Parathyroid adenoma (tissue), 2 donors: ENCODE data around the gene MRM1.
A peak's percentile ranks its signal among the peaks of the same experiment; 100 is the strongest.
"Not testable (repeated sequence)": the region's sequence is repeated elsewhere in the genome, so short reads cannot be mapped to it uniquely, and the experiment has no call there.

Experiments used
- H2AFZ ChIP-seq: fragments of 300-600 bp; sonication (generic); one replicate; pipeline ENCODE4 v1.7.0; 2017; ENCODE audit warnings: antibody characterized with exemption, mild to moderate bottlenecking
- H3K27ac ChIP-seq: fragments of 300-600 bp; sonication (generic); one replicate; pipeline ENCODE4 v1.7.0; 2017
- H3K27me3 ChIP-seq: fragments of 300-600 bp; sonication (generic); one replicate; pipeline ENCODE4 v1.7.0; 2017; ENCODE audit warnings: low read length; ENCODE audit not compliant: control insufficient read depth, insufficient read depth
- H3K36me3 ChIP-seq: fragments of 300-600 bp; sonication (generic); one replicate; pipeline ENCODE4 v1.7.0; 2017; ENCODE audit warnings: low read length; ENCODE audit not compliant: control insufficient read depth, insufficient read depth
- H3K4me1 ChIP-seq: fragments of 300-600 bp; sonication (generic); one replicate; pipeline ENCODE4 v1.7.0; 2017; ENCODE audit warnings: control low read depth
- H3K4me2 ChIP-seq: fragments of 300-600 bp; sonication (generic); one replicate; pipeline ENCODE4 v1.7.0; 2017; ENCODE audit warnings: low read length
- H3K4me3 ChIP-seq: fragments of 300-600 bp; sonication (generic); one replicate; pipeline ENCODE4 v1.7.0; 2017; ENCODE audit warnings: low read depth, low read length
- H3K79me2 ChIP-seq: fragments of 300-600 bp; sonication (generic); one replicate; pipeline ENCODE4 v1.7.0; 2017; ENCODE audit warnings: control low read depth
- H3K9ac ChIP-seq: fragments of 300-600 bp; sonication (generic); one replicate; pipeline ENCODE4 v1.7.0; 2017; ENCODE audit warnings: mild to moderate bottlenecking
- H3K9me3 ChIP-seq: fragments of 300-600 bp; sonication (generic); one replicate; pipeline ENCODE4 v1.7.0; 2017; ENCODE audit warnings: low read length; ENCODE audit not compliant: control insufficient read depth
- TF ChIP-seq, protein P1 (sequence below): fragments of 300-600 bp; sonication (generic); IDR thresholded peaks from one replicate; pipeline ENCODE4 v1.7.0; 2017; ENCODE audit warnings: antibody characterized with exemption, mild to moderate bottlenecking
- donor health status: primary hyperparathyroidism.

MRM1 gene

DNA sequence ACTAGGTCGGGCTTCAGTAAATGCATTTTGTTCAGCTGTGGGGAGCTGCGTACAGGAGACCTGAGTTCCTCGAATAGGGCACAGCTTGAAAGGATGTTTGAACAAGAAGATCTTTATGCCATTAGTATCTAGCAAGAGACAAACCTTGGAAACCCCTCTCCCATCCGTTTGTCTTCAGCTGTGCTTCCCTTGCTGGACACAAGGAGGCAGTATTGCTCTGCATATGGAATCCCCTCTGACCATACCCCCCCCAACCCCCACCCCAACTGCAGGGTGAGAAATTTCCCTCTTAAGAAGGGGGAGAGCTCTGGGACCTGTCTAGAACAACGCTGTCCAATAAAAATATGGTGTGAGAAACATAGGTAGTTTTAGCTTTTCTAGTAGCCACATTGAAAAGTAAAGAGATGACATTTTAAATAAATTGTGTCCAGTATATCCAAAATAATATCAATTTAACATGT lies 1.6 kb downstream of the MRM1 start:
- Histone ChIP-seq H3K27me3 (no peaks in the 10 kb centered on the region), H3K9me3 (no peaks in the 10 kb centered on the region), H3K79me2 (peaks cover 3% of the 10 kb centered on the region), H3K36me3 (no peaks in the 10 kb centered on the region), H3K4me1 (peaks cover 12% of the 10 kb centered on the region), H3K4me2 (peak overlapping the region; percentile 64), H3K9ac (no peak overlapping the region), H3K27ac (no peak overlapping the region), H2AFZ (no peak overlapping the region), H3K4me3 (peak overlapping the region; percentile 60)
- TF ChIP-seq, protein P1, sequence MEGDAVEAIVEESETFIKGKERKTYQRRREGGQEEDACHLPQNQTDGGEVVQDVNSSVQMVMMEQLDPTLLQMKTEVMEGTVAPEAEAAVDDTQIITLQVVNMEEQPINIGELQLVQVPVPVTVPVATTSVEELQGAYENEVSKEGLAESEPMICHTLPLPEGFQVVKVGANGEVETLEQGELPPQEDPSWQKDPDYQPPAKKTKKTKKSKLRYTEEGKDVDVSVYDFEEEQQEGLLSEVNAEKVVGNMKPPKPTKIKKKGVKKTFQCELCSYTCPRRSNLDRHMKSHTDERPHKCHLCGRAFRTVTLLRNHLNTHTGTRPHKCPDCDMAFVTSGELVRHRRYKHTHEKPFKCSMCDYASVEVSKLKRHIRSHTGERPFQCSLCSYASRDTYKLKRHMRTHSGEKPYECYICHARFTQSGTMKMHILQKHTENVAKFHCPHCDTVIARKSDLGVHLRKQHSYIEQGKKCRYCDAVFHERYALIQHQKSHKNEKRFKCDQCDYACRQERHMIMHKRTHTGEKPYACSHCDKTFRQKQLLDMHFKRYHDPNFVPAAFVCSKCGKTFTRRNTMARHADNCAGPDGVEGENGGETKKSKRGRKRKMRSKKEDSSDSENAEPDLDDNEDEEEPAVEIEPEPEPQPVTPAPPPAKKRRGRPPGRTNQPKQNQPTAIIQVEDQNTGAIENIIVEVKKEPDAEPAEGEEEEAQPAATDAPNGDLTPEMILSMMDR, result peak; percentile 67

DNA sequence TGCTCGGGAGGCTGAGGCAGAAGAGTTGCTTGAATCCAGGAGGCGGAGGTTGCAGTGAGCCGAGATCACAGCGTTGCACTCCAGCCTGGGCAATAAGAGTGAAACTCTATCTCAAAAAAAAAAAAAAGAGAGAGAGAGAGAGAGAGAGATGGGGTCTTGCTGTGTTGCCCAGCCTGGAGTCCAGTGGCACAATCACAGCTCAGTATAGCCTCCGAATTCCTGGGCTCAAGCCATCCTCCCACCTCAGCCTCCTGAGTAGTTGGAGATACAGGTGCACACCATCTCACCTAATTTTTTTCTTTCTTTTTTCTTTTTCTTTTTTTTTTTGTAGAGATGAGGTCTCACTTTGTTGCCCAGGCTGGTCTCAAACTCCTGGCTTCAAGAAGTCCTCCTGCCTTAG lies 3.6 kb downstream of the MRM1 start:
- H3K9ac ChIP-seq, H3K4me3 ChIP-seq, H3K9me3 ChIP-seq, H3K79me2 ChIP-seq, H2AFZ ChIP-seq, H3K36me3 ChIP-seq, H3K27ac ChIP-seq, H3K27me3 ChIP-seq, H3K4me2 ChIP-seq: not testable (repeated sequence)
- H3K4me1 ChIP-seq, result peaks cover 12% of the 10 kb centered on the region

DNA sequence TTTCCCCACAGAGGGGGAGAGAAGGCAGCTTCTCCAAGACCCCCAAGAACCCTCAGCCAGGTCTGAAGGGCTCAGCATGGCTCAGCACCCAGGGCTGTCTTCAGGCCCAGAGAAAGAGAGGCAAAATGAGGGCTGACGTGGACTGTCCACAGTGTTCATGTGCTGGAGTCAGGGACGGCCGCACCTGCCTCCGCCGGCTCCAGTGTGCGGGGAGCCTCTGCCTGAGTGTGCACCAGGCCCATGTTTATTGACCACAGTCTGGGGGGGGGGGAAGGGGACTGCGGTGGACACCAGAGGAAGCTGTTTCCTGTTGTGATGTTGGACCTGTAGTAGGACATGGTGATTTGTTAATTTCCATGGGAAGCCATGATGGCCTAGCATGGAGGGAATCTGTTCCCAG lies 6.9 kb downstream of the MRM1 start:
- TF ChIP-seq, protein P1, result no peak
- no peaks in the 10 kb centered on the region for H3K36me3 ChIP-seq
- H2AFZ ChIP-seq, result no peak overlapping the region
- H3K27me3 ChIP-seq, result no peaks in the 10 kb centered on the region
- H3K4me2 ChIP-seq, result no peak overlapping the region
- H3K27ac ChIP-seq, result no peak overlapping the region
- no peak overlapping the region for H3K9ac ChIP-seq
- no peak overlapping the region for H3K4me3 ChIP-seq
- no peaks in the 10 kb centered on the region for H3K4me1 ChIP-seq
- H3K79me2 ChIP-seq, result peaks cover 3% of the 10 kb centered on the region
- no peaks in the 10 kb centered on the region for H3K9me3 ChIP-seq

DNA sequence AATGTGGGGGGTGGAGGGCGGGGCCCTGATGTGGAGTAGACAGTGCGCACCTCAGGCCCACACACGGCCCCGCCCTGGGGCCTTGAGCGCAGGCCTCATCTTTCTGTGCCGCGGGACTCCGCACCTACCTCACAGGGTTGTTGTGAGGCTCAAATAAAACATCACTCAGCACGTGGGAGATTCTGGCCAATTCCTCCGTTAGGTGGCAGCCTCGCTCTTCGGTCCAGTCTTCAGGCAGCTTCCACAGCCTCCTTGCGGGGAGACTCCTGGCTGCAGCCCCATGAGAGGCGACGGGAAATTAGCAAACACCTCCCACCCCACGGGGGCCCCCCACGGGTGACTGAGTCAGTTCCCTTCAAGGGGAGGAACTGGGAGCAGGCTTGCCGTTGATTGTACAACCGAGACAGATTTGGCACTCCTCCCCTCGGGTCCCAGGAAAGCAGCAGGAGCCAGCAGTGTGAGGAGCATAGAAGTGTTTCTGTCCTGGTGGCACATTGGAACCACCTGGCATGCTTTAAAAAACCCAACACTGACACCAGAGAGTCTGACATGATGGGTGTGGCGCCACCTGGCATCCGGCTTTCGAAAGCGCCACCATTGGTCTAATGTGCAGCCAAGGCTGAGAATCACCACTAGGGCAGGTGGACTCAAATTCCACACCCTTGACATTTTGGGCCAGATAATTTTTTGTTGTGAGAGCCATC lies 7.6 kb downstream of the MRM1 start:
- no peak overlapping the region for H3K4me3 ChIP-seq
- H3K9ac ChIP-seq, result no peak overlapping the region
- no peaks in the 10 kb centered on the region for H3K36me3 ChIP-seq
- no peak overlapping the region for H3K27ac ChIP-seq
- H2AFZ ChIP-seq, result no peak overlapping the region
- H3K79me2 ChIP-seq, result peaks cover 3% of the 10 kb centered on the region
- no peaks in the 10 kb centered on the region for H3K4me1 ChIP-seq
- H3K27me3 ChIP-seq, result no peaks in the 10 kb centered on the region
- H3K4me2 ChIP-seq, result no peak overlapping the region
- TF ChIP-seq, protein P1, result peak; percentile 37
- H3K9me3 ChIP-seq, result no peaks in the 10 kb centered on the region

DNA sequence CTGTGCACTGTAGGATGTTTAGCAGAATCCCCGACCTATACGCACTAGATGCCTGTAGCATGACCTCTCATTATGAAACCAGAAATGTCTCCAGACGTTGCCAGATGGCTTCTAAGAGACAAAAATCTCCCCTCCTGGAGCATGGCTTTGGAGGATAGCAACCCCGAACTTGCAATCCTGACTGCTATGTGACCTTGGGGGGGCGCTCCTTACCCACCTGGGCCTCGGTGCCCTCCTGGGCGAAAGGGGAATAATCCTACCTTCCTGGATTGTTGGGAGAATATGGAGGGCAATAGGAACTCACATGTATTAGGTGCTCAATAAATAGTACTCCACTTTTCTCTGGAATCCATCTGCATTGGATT lies 8.1 kb downstream of the MRM1 start:
- Histone ChIP-seq H3K9ac (no peak overlapping the region), H3K79me2 (peaks cover under 1% of the 10 kb centered on the region), H3K9me3 (no peaks in the 10 kb centered on the region), H3K27ac (no peak overlapping the region), H3K36me3 (no peaks in the 10 kb centered on the region), H3K27me3 (no peaks in the 10 kb centered on the region), H3K4me2 (no peak overlapping the region), H3K4me1 (no peaks in the 10 kb centered on the region), H2AFZ (no peak overlapping the region), H3K4me3 (no peak overlapping the region)
- TF ChIP-seq, protein P1, result no peak
